Spleen (tissue), 7 donors: ENCODE measurements around the gene CRIP1.
A peak's percentile ranks its signal among the peaks of the same experiment; 100 is the strongest.

Experiments used
- POLR2A ChIP-seq, 3 donors: fragments of 450-650 bp; IDR thresholded peaks; one replicate each; pipeline ENCODE4 v1.5.1; 2017; ENCODE audit warnings: antibody characterized with exemption in 3 of 3, mild to moderate bottlenecking in 1 of 3
- POLR2AphosphoS5 ChIP-seq, 3 donors: sonication (generic); formaldehyde crosslinking; IDR thresholded peaks; one replicate each; pipeline ENCODE4 v1.5.1; 2017; ENCODE audit warnings: antibody characterized with exemption in 3 of 3
- TF ChIP-seq, protein P1 (sequence below), 11 experiments: fragments of 200-600 bp in 7 of 11; fragments of 450-650 bp in 4 of 11; sonication (generic) in 4 of 11; IDR thresholded peaks in 8 of 11; conservative IDR thresholded peaks in 3 of 11; 1 replicate in 7 of 11; 2 replicates in 4 of 11; pipeline versions ENCODE4 v1.4.0 to v1.8.0; 2016 to 2021; ENCODE audit warnings: antibody characterized with exemption in 11 of 11, inconsistent platforms in 4 of 11, mild to moderate bottlenecking in 1 of 11
- donor health status: DM: no; HTN: no; CAD: no; lungs with moderate emphysema.
- donor health status: DM: no; HTN: no; CAD: no.
- donor health status: DM: no; HTN: no; CAD: no.

DNA sequence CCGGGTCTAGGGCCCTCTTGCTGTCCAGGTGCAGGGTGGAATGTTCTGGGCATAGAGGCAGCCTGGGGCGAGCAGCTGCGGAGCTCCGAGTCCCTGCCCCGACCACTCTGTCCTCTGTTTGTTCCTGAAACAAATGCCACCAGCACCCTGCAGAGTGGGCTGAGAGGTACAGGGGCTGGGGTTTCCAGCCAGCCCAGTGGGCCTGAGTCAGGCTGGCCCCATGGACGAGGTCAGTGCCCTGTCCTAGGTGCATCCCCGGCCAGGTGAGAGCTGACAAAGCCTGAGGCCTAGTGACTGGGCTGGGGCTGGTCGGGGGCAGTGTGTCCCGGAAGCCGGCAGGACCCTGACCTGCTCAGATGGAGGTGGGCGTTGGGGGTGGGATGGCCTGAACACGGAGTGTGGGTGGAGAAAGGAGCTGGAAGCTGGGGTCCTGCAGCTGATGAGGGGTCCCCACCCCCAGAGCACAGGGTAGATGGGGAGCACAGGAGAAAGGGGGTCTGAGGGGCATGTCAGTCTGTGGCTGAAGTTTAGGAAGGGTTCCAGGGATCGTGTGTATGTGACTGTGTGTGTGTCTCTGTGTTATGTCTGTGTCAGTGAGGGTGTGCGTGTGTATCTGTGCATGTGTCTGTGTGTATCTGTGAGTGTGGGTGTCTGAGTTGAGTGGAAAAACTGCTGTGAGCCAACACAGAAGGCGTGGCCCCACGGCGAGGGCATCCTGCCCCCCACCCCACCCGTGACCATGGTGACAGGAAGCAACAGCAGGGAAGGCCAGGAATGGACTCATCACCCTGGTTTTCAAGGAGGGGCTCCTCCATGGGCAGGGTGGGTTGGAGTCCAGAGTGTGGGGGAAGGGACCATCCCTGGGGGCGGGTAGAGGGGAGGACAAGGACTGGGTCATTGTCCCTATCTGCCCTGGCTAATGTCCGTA lies 2.4 kb upstream of the CRIP1 start:
- TF ChIP-seq, protein P1, sequence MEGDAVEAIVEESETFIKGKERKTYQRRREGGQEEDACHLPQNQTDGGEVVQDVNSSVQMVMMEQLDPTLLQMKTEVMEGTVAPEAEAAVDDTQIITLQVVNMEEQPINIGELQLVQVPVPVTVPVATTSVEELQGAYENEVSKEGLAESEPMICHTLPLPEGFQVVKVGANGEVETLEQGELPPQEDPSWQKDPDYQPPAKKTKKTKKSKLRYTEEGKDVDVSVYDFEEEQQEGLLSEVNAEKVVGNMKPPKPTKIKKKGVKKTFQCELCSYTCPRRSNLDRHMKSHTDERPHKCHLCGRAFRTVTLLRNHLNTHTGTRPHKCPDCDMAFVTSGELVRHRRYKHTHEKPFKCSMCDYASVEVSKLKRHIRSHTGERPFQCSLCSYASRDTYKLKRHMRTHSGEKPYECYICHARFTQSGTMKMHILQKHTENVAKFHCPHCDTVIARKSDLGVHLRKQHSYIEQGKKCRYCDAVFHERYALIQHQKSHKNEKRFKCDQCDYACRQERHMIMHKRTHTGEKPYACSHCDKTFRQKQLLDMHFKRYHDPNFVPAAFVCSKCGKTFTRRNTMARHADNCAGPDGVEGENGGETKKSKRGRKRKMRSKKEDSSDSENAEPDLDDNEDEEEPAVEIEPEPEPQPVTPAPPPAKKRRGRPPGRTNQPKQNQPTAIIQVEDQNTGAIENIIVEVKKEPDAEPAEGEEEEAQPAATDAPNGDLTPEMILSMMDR (IDR thresholded peaks at IDR 0.05 in 8 of 11, conservative IDR thresholded peaks at IDR 0.05 in 3 of 11): no peak
- TF ChIP-seq POLR2A (IDR thresholded peaks at IDR 0.05): no peak
- TF ChIP-seq POLR2AphosphoS5 (IDR thresholded peaks at IDR 0.05): peak in 2 of 3 donors; percentile 51 to 75
